ENCODE measurements around the gene GRK3. TPM values are rescaled to one million over a fixed set of nuclear protein-coding genes. Genes with fewer than 3 reads are reported as not detected.
"Not testable (repeated sequence)": the region's sequence is repeated elsewhere in the genome, so short reads cannot be mapped to it uniquely, and the experiment has no call there.

The GRK3 gene
- 3.7 TPM for total RNA-seq
- long read RNA-seq, full-length matches to known transcripts = 3 of 6 reads
- long read RNA-seq, partial matches to known transcripts = 2 of 6 reads
- long read RNA-seq, other reads (novel, unspliced or antisense) = 1 of 6 reads

- intact Hi-C loops (cut with DNase I) = no loop called here
- ATAC-seq (ENCODE audit: poor library complexity) (peak; percentile 83), DNase-seq (peak; percentile 81)
Observed at GRCh38 chr22:25564320-25564978, at the start of gene GRK3. TSS of gene GRK3 (plus strand) at chr22:25564675. CDS start at chr22:25565041, 366 bp downstream.

DNA sequence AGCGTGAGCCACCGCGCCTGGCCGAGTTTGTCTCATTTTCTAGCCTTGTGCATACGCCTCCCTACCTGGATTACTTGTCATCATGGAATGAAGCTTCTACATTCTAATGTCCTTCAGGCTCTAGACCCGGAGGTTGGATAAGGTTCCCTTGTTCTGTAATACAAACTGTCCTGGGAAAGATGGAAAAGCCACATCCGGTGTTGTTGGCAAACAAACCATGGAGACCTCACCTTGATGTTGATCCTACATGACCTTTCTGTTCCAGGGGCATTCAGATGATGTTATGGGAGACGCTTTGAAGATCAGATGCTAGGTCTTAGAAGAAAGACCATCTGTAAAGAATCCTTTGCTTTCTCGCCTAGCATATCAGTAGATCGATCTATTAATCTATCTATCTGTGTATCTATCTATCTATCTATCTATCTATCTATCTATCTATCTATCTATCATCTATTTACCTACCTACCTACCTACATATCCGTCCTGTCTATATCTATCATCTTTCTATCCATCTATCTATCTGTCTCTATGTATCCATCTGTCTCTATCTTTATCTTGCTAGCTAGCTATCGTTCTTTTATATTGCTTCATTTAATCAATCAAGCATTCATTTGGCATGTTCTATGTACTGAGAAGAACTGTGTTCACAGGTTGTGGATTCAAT, 46.3 kb upstream of the GRK3 start:
- no peak for ATAC-seq (ENCODE audit: poor library complexity)
- intact Hi-C loops (cut with DNase I) = no loop called here
- DNase-seq = no peak

DNA sequence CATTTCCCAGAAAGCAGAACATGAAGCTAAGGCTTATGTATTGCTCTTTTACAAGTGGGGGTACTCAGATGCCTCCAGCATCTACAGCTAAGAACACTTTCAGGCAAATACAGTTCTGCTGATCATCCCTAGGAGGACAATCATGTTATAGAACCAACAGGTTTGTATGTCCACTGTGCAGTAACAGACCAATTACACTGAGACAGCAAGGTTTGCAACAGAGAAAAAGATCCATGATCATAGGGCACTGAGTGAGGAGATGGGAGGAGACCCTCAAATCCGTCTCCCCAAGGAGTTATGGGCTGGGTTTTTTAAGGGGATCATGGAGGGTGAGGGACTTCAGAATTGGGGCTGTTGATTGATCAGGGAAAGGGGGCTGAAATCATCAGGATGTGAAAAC, 39.1 kb upstream of the GRK3 start:
- ATAC-seq (ENCODE audit: poor library complexity) (no peak), DNase-seq (no peak)
- intact Hi-C loops (cut with DNase I) = no loop called here

- DNase-seq; intact Hi-C loops (cut with DNase I); ATAC-seq (ENCODE audit: poor library complexity): not testable (repeated sequence)
Observed at GRCh38 chr22:25525804-25526584, 38.5 kb upstream of the GRK3 start.

DNA sequence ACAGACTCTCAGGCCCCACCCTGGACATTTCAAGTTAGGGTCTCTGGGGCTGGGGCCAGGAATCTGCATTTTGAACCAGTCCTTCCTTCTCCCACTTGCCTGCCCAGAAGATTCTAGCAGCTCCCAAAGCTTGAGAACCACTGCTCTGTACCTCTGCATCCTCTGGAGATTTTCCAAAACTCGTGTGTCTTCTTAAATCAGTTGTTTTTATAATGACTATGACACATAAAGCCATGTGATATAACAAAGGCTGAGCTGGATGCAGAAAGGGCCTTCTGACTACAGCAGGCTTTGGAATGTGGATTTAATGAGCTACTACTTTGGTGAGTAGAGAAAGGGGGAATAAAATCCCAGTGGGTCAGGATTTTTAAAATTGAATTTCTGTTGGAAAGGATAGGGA, 37.5 kb upstream of the GRK3 start:
- intact Hi-C loops (cut with DNase I); ATAC-seq (ENCODE audit: poor library complexity); DNase-seq: not testable (repeated sequence)

DNA sequence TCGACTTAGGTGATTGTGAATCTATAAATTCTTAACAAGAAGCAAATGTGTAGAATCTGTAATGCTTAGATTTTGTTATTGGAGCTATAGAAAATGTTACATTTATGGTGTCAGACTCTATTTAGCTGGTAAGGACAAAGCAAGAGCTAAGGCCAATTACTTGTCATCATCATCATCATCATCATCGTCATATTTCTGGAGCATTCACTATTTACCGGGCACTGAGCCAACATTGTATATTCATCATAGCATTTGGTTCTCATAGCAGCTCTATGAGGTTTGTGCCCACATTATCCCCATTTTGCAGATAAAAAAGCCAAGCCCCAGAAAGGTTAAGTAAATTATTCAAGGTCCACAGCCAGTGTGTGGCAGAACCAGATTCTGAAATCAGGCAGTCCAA, 36.4 kb upstream of the GRK3 start:
- intact Hi-C loops (cut with DNase I) = not testable (repeated sequence)

DNA sequence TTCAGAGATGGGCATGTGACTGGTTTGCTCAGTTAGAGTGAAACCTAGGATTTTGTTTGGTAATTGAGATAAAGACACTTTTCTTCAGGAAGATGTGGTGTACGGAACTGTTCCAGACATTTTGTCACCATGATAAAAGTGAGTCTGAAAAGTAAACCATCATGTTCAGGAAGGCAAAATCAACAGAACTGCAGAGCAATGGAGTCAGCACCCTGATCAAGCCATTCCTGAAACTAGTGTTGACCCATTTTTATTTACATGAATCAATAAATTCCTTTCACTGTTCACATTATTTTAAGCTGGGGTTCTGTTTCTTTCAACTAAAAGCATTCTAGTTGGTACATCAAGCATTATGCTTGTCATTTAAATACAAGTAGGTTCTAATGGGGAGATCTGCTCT, 35.4 kb upstream of the GRK3 start:
- ATAC-seq (ENCODE audit: poor library complexity); DNase-seq; intact Hi-C loops (cut with DNase I): not testable (repeated sequence)

More for the DNA sequence above, 36.4 kb upstream of the GRK3 start:
- not testable (repeated sequence) for DNase-seq; ATAC-seq (ENCODE audit: poor library complexity)

GRCh38 chr22:25529541-25530137, 34.8 kb upstream of the GRK3 start:
- DNase-seq; ATAC-seq (ENCODE audit: poor library complexity); intact Hi-C loops (cut with DNase I): not testable (repeated sequence)

- intact Hi-C loops (cut with DNase I) = not testable (repeated sequence)
Observed at GRCh38 chr22:25531677-25532076, 32.8 kb upstream of the GRK3 start.

DNA sequence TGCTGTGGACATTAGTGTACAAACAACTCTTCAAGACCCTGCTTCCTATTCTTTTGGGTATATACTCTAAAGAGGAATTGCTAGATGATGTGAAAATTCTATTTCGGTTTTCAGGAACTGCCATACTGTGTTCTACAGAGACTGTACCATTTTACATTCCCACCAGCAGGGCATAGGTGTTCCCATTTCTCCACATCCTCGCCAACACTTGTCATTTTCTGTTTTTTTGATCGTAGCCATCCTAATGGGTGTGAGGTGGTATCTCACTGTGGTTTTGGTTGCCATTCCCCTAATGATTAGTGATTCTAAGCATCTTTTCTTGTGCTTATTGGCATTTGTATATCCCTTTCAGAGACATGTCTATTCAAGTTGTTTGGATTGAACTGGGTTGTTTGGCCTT, 29.8 kb upstream of the GRK3 start:
- intact Hi-C loops (cut with DNase I) = no loop called here
- ATAC-seq (ENCODE audit: poor library complexity) = no peak
- no peak for DNase-seq

More at GRCh38 chr22:25531677-25532076, 32.8 kb upstream of the GRK3 start:
- ATAC-seq (ENCODE audit: poor library complexity); DNase-seq: not testable (repeated sequence)

- intact Hi-C loops (cut with DNase I) = no loop called here
- no peak for DNase-seq
- ATAC-seq (ENCODE audit: poor library complexity) = peak; percentile 80
Observed at GRCh38 chr22:25536589-25536988, 27.9 kb upstream of the GRK3 start.

- no peak for DNase-seq
- ATAC-seq (ENCODE audit: poor library complexity) = no peak
- intact Hi-C loops (cut with DNase I) = no loop called here
Observed at GRCh38 chr22:25540166-25540907, 24.1 kb upstream of the GRK3 start.

DNA sequence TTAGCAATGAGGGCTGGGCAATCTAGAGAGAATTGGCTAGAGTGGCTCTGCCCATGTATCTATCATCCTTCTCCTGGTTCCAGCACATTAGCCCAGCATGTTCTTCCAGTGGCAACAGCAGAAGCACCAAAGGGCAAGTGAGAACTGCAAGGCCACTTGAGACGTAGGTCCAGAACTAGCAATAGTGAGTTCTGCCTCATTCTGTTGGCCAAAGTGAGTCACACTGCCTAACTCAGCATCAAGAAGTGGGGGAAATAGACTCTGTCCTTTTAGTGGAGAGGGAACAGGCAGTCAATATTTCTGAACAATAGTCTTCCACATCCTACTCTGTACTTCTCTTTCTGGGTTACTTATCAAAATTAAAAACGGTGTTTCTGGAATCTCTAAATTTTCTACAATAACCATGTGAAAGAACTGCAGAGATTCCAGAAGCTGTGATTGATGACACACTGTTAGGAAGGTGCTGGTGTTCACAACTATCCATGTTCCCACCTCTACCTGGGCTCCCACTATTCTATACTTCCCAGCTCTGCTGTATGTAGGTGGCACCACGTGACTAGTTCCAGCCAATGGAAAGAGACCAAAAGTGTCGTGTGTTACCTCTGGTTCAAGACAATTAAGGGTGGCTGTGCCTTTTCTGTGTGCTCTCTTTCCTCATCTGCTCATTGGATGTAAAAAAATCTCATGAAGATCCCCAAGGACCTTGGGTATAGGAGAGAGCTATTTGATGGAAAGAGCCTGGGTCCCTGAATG, 23.4 kb upstream of the GRK3 start:
- intact Hi-C loops (cut with DNase I) = no loop called here
- ATAC-seq (ENCODE audit: poor library complexity) (no peak), DNase-seq (no peak)

DNA sequence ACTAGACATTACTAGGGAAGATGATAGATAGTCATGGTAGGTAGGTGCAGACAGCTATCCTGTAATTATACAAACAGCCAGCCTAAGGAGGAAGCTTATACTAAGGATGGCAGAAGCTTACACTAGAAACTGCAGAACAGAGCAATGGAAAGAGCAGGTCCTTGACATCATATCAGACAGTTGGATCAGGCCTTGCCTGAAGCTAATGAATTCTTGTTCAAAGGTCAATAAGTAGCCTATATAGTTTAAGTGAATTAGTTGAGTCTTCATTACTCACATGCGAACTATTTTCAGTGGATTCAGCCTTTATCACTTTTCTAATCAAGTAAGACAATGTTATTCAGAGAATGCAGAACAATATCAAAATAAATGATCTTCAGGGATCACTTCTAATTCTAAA, 22.3 kb upstream of the GRK3 start:
- DNase-seq = no peak
- ATAC-seq (ENCODE audit: poor library complexity) = no peak
- intact Hi-C loops (cut with DNase I) = no loop called here

- ATAC-seq (ENCODE audit: poor library complexity) = peak; percentile 49
- no peak for DNase-seq
- intact Hi-C loops (cut with DNase I) = no loop called here
Observed at GRCh38 chr22:25542720-25543402, 21.6 kb upstream of the GRK3 start.

DNA sequence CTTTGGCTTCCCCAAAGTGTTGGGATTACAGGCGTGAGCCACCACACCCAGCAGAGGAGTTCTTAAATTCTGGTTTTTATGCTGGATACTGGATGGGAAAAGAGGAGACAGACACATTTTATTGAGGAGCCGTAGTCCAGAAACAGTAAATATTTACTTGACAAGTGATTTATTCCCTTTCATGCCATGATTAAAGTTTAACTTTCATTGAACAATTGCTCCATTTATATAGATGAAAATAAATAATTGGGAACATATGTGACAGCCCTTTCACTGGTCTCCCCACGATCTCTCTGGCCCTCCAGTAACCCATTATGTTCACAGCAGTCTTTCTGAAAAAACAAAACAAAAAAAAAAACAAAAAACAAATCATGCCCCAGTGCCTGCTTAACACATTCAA, 19.3 kb upstream of the GRK3 start:
- intact Hi-C loops (cut with DNase I) = no loop called here
- no peak for DNase-seq
- no peak for ATAC-seq (ENCODE audit: poor library complexity)

DNA sequence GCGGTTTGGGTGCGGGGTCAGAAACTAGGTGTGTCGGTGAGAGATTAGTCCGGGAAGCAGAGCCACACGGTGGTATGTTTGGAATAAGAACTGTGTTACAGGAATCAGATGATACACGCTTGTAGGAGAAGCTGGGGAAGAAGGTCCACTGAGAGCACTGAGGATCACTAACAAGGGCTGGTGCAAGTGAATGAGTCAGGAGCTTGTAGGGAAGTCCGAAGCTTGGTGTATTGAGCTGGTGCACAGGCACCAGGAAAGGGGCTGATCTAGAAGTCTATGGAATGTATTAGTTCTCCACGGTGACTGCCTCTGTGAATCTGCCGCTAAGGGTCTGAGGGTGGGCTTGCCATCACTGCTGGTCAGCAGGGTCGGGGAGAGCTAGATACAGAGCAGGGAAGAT, 18.8 kb upstream of the GRK3 start:
- intact Hi-C loops (cut with DNase I) = no loop called here
- no peak for DNase-seq
- ATAC-seq (ENCODE audit: poor library complexity) = no peak

Measured in Right ventricle myocardium superior (tissue), 1 donor.